ENCODE results near the gene IMMT.

DNA sequence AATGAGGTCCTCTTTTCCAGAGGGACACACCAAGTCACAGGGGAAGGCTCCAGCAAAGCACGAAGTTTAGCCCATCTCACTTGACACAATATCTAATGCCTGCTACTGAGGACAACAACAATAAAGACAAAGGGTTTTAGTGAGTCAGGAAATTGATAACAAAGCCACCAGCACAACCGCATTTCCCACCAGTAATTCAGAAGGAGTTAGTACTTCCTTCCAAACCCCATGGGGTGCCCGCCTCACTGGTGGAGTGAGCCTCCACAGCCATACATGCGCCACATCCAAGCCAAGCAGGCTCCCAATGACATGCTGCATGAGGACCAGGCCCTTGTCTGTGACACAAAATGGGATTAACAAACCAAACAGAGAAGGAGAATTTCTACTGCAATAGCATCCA, 44.1 kb upstream of the IMMT start:
- TF ChIP-seq GATA2 (IDR thresholded peaks at IDR 0.05; ENCODE audit: low read depth, low read length) (no peak), GATA3 (IDR thresholded peaks at IDR 0.05; ENCODE audit: low read depth, low read length) (no peak)

Data from SH-SY5Y (cell line).